Activated CD4-positive, alpha-beta T cell treated with anti-CD3 and anti-CD28 coated beads, Interleukin-2, Interleukin-4, amounts not matched to agents 100 ng/mL and 50 ng/mL, durations not matched to agents 16 hours and 8 hours (primary cell): Measurements from ENCODE around the gene TBX18.

ENCODE experiments used
- DNase-seq: peaks from one replicate; pipeline ENCODE4 v3.0.0-alpha.2; 2020; ENCODE audit warnings: low spot score

Gene TBX18

GRCh38 chr6:84764332-84765049, at the start of gene TBX18:
Gene TBX18 (minus strand): TSS chr6:84764598. CDS start chr6:84764181, 417 bp downstream.
- no peak for DNase-seq

GRCh38 chr6:84811351-84811750, 47.0 kb upstream of the TBX18 start:
- no peak for DNase-seq

GRCh38 chr6:84809455-84809854, 45.1 kb upstream of the TBX18 start:
- no peak for DNase-seq

- no peak for DNase-seq
Observed at GRCh38 chr6:84808491-84809061, 44.2 kb upstream of the TBX18 start.

GRCh38 chr6:84805145-84805544, 40.7 kb upstream of the TBX18 start:
- no peak for DNase-seq

GRCh38 chr6:84804720-84805119, 40.3 kb upstream of the TBX18 start:
- DNase-seq: no peak

- DNase-seq: no peak
Observed at GRCh38 chr6:84801250-84801649, 36.9 kb upstream of the TBX18 start.

GRCh38 chr6:84798257-84798656, 33.9 kb upstream of the TBX18 start:
- no peak for DNase-seq

GRCh38 chr6:84796343-84796742, 31.9 kb upstream of the TBX18 start:
- DNase-seq: no peak

- DNase-seq: no peak
Observed at GRCh38 chr6:84791927-84792326, 27.5 kb upstream of the TBX18 start.

- DNase-seq: no peak
Observed at GRCh38 chr6:84791233-84791632, 26.8 kb upstream of the TBX18 start.

- no peak for DNase-seq
Observed at GRCh38 chr6:84789170-84789569, 24.8 kb upstream of the TBX18 start.

- DNase-seq: no peak
Observed at GRCh38 chr6:84788689-84789088, 24.3 kb upstream of the TBX18 start.

GRCh38 chr6:84785671-84786070, 21.3 kb upstream of the TBX18 start:
- no peak for DNase-seq

GRCh38 chr6:84779917-84780316, 15.5 kb upstream of the TBX18 start:
- no peak for DNase-seq

GRCh38 chr6:84779380-84779779, 15.0 kb upstream of the TBX18 start:
- no peak for DNase-seq

- no peak for DNase-seq
Observed at GRCh38 chr6:84777888-84778287, 13.5 kb upstream of the TBX18 start.

GRCh38 chr6:84776392-84776791, 12.0 kb upstream of the TBX18 start:
- no peak for DNase-seq

GRCh38 chr6:84775751-84776150, 11.4 kb upstream of the TBX18 start:
- no peak for DNase-seq

GRCh38 chr6:84774985-84775284, 10.5 kb upstream of the TBX18 start:
- DNase-seq: no peak

- DNase-seq: peak; percentile 31
Observed at GRCh38 chr6:84774157-84774984, 10.0 kb upstream of the TBX18 start.

GRCh38 chr6:84773431-84774156, 9.2 kb upstream of the TBX18 start:
- DNase-seq: no peak

- no peak for DNase-seq
Observed at GRCh38 chr6:84773133-84773430, 8.7 kb upstream of the TBX18 start.
